Neuron (in vitro differentiated cells): ENCODE measurements around the gene UBA1.

Source experiments
- H2AFZ ChIP-seq: one replicate; pipeline ENCODE4 v1.6.1; 2013; ENCODE audit warnings: low read depth, mild to moderate bottlenecking, inconsistent platforms, low read length, moderate library complexity
- H3K27me3 ChIP-seq: one replicate; pipeline ENCODE4 v1.6.1; 2013; ENCODE audit warnings: low read length; ENCODE audit not compliant: insufficient read depth
- H3K36me3 ChIP-seq: one replicate; pipeline ENCODE4 v1.6.1; 2013; ENCODE audit warnings: low read length; ENCODE audit not compliant: insufficient read depth
- H3K4me1 ChIP-seq: one replicate; pipeline ENCODE4 v1.6.1; 2013; ENCODE audit warnings: low read length; ENCODE audit not compliant: insufficient read depth
- H3K4me3 ChIP-seq: 2 replicates; pipeline ENCODE4 v1.5.1; 2013; ENCODE audit warnings: mild to moderate bottlenecking, low read length, moderate library complexity
- H3K9me3 ChIP-seq: one replicate; pipeline ENCODE4 v1.6.1; 2013; ENCODE audit warnings: low read length

Gene UBA1

DNA sequence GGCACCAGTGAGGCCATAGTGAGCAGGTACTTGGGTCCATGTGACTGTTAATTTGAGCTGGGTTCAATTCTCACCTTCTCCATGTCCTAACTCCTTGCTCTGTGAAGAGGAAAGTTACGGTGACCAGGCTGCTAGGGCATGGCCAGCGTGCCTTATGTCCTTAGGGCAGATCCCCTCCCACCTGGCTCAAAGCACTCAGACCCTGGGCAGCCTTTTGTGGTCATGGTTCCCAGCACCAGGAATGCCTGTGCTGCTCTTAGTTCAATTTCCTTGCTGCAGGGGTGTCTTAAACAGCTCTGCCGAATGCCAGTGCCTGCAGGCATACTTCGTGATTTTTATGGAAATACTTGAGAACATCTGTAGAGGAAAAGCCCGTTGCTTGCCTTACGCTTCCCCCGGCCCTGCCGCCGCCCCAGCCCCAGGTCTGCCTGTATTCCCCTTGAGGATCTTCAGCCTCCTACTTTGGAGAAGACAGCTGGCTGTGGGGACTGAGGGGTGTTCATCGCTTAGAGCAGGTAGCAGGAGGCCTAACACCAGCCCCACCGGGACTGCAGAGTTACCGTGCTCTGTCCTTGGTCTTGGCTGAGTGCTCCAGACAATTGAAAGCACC is 21.8 kb downstream of the UBA1 start:
- Histone ChIP-seq H3K9me3 (peaks cover 6% of the 10 kb centered on the region), H3K4me1 (peaks cover 25% of the 10 kb centered on the region), H3K36me3 (peaks cover 60% of the 10 kb centered on the region), H3K27me3 (no peaks in the 10 kb centered on the region), H2AFZ (no peak overlapping the region), H3K4me3 (no peak overlapping the region)

DNA sequence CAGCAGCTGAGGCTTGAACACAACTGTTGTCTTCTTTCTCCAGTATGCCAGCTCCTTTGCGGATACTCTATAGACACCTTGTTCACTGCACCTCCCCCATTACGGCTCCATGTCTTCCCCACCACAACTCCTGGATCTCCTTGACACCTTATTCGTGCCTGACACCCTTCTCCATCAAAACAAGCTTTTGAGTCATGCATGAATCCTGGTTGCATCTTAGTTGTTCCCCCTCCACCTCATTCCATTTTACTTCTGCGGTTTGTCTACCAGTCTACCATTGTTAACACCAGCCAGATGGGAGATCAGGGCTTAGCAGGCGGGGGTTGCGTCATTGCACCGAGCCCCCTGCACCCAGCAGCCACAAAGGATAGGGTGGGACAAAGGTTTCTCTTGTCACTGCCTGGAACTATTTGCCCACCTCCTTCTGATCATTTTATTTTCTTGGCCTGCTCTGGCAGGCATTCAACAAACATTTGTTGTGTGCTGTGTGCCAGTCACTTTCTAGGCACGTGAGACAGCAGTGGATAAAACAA is 22.8 kb downstream of the UBA1 start:
- peaks cover 51% of the 10 kb centered on the region for H3K36me3 ChIP-seq

DNA sequence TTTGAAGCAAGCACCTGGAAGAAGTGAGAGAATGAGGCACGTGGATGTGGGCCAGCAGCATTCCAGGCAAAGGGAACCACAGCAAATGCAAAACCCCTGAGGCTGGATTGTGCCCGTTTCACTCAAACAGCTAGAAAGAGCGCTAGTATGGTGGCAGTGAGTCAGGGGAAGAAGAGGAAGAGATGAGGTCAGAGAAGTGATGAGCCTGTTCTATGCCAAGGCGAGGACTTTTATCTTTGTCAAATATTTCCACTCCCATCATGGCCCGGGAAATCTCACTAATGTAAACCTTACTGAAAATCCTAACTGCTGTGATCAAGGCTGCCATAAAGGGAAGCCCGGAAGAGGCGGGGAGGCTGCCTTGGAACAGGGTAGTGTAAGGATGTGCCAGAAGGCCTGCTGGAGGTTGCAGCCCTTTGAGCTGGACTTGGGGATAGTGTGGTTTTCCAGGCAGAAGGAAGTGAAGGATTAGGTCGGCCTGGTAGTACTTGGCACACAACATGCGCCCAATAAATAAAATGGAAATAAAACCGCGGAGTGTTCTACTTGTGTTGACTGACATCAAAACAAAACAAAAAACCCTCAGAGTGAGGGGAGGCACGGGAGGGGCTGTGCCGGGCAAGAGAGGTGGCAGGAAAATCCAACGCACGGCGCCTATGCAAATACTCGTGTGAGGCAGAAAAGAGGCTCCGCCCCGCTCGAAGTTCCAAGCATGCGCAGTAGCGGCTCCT is 23.7 kb downstream of the UBA1 start:
- no peak overlapping the region for H2AFZ ChIP-seq
- H3K4me3 ChIP-seq: peak overlapping the region; percentile 33
- H3K4me1 ChIP-seq: peaks cover 32% of the 10 kb centered on the region
- peaks cover 47% of the 10 kb centered on the region for H3K36me3 ChIP-seq
- H3K9me3 ChIP-seq: peaks cover 5% of the 10 kb centered on the region
- no peaks in the 10 kb centered on the region for H3K27me3 ChIP-seq

More for the DNA sequence above, 22.8 kb downstream of the UBA1 start:
- Histone ChIP-seq H2AFZ (no peak overlapping the region), H3K9me3 (peaks cover 6% of the 10 kb centered on the region), H3K4me1 (peaks cover 32% of the 10 kb centered on the region), H3K4me3 (no peak overlapping the region), H3K27me3 (no peaks in the 10 kb centered on the region)

DNA sequence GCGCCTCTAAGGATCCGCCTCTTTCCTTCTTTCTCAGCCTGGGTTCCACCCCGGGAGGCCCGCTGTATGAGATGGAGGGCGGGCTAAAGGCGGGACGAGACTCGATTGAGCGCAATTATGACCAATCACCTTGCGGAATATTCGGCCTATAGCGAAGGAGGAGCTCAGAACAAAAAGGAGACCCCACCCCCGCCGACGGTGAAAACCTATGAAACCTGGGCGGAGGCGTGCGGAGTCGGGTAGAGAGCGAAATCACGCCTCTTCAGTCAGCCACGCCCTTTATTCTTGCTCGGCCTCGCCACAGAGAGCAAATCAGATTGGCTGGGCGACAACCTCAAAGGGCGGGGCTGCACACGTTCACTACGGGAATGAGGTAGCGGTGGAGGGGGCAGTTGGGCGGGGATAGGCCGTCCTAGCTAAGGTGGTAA is 24.2 kb downstream of the UBA1 start:
- H3K9me3 ChIP-seq: no peaks in the 10 kb centered on the region
- peak overlapping the region; percentile 56 for H3K4me3 ChIP-seq
- H3K27me3 ChIP-seq: no peaks in the 10 kb centered on the region
- peaks cover 41% of the 10 kb centered on the region for H3K36me3 ChIP-seq
- peak overlapping the region; percentile 21 for H2AFZ ChIP-seq
- peaks cover 32% of the 10 kb centered on the region for H3K4me1 ChIP-seq

DNA sequence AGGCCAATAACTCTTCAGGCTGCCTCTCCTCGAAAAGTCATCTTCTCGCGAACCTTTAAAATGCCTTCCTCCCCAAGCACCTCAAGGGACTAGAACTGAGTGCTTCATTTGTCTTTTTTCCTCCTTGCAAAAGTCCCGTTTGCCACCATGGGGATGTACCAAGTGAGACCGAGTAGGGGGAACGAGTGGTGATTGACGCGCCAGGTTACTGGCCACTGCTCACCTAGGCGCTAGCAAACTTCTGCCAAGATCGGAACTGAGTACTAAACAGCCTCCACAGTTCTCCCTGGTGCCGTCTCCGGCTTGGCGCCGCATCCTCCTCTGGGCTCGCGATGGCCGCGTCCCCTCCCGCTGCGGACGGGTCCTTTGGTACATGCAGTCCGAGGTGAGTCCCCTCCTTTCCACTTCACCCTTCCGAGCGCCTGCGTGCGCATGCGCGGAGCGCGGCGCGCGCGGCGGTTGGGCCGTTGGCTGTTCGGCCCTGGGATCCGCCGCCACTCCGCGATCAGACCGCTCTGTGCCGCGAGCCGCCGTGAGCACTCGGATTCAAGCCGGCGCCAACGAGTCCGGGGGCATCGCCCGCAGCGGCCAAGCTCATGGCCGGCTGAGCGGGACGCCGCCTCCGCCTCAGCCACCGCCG is 24.8 kb downstream of the UBA1 start, which contains the start of gene CDK16:
TSS of gene CDK16 (plus strand) at position 402 of the 640 bp plus-strand sequence. CDS start 4,877 bp downstream, outside the sequence.
- Histone ChIP-seq H3K36me3 (peaks cover 41% of the 10 kb centered on the region), H3K27me3 (no peaks in the 10 kb centered on the region), H3K9me3 (no peaks in the 10 kb centered on the region), H3K4me3 (peak within 1 kb of the TSS; percentile 56), H3K4me1 (peaks cover 32% of the 10 kb centered on the region), H2AFZ (peak within 1 kb of the TSS; percentile 21)

DNA sequence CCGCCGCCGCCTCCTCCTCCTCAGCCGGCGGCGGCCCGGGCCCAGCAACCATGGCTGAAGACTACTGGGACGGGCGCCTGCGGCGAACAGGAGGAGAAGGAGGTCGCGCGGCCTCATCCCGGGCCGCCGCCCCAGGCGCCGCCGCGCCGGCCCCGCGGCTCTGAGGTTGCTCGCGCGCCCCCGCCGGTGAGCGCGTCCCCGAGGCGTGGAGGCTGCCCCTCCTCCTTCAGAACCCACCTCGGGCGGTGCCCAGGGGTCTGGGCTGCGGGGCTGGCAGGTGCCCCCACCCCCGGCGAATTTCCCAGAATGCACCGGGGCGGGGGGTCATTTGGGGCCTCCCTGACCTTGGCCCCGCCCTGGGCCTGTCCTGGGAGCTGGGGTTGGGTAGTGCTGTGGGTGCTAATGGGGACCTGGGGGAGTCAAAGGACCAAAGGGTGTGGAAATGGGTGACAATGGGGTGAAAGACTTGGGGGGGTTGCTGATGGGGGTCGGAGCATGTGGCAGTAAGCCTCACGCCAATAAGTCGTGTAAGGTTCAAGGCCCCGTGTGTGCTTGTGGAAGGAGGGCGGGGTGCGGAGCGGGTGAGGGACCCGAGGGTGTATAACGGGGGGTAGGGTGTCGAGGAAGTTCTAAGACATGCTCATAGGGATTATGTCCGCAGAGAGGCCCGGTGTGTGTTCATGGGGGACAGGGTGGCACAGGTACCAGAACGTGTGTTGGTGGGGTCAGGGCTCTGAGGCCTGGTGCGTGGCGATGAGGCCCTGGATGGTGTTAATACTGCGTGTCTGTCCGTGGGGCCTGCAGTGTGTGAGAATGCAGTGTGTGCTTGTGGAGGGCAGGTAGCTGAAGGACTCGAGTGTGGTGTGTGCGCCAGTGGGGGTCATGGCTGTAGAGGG is 25.5 kb downstream of the UBA1 start:
- Histone ChIP-seq H3K36me3 (peaks cover 43% of the 10 kb centered on the region), H2AFZ (peak overlapping the region; percentile 21), H3K4me1 (peaks cover 32% of the 10 kb centered on the region), H3K9me3 (no peaks in the 10 kb centered on the region), H3K4me3 (peak overlapping the region; percentile 56), H3K27me3 (no peaks in the 10 kb centered on the region)

DNA sequence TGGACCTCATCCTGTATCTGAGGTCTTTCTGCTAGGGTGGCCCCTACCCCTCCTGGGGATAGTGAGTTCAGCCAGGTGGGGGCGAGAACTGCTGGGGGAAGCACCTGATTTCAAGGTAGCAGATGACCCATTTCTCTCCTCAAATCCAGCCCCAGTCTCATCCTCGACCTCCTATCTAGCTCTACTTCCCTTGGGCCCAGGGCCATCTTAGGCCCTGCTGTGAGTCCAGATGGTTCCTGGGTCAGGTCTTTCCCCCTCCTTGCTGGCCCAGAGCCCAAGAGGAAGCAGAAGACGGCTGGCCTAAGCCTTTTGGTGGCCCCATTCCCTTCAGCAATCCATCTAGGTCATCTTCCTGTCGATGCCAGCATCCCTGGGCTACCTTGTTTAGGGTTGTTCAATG is 28.1 kb downstream of the UBA1 start:
- no peak overlapping the region for H3K4me3 ChIP-seq
- peaks cover 29% of the 10 kb centered on the region for H3K4me1 ChIP-seq
- H3K9me3 ChIP-seq: no peaks in the 10 kb centered on the region
- peaks cover 44% of the 10 kb centered on the region for H3K36me3 ChIP-seq
- H3K27me3 ChIP-seq: no peaks in the 10 kb centered on the region
- no peak overlapping the region for H2AFZ ChIP-seq

DNA sequence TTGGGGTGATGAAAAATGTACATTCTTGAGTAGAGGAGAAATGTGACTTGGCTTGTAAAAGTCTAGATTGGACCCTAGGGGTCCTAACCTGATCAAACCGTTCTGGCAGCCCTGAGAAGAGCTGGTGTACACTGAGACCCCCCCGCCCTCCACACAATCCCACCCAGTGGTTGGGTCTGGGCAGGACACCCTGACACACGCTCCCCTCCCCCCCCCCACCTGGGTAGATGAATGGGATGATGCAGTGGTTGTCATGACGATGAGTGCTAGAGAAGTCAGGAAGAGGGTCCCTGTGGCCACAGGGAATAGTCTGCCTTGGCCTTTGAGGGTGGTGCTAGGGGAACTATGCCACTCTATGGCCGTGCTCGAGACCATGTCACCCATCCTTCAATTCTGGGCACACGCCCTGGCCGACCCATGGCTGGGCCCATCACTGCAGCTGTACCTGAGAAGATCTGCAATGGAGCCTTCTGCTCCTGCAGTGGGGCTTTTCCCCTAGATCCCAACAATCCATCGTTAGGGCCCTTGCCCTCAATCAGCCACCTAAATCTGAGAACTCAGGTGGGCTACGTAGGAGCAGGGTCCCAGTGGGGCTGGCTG is 29.2 kb downstream of the UBA1 start:
- Histone ChIP-seq H3K36me3 (peaks cover 52% of the 10 kb centered on the region), H3K27me3 (no peaks in the 10 kb centered on the region), H3K4me3 (no peak overlapping the region), H2AFZ (no peak overlapping the region), H3K9me3 (no peaks in the 10 kb centered on the region), H3K4me1 (peaks cover 20% of the 10 kb centered on the region)

DNA sequence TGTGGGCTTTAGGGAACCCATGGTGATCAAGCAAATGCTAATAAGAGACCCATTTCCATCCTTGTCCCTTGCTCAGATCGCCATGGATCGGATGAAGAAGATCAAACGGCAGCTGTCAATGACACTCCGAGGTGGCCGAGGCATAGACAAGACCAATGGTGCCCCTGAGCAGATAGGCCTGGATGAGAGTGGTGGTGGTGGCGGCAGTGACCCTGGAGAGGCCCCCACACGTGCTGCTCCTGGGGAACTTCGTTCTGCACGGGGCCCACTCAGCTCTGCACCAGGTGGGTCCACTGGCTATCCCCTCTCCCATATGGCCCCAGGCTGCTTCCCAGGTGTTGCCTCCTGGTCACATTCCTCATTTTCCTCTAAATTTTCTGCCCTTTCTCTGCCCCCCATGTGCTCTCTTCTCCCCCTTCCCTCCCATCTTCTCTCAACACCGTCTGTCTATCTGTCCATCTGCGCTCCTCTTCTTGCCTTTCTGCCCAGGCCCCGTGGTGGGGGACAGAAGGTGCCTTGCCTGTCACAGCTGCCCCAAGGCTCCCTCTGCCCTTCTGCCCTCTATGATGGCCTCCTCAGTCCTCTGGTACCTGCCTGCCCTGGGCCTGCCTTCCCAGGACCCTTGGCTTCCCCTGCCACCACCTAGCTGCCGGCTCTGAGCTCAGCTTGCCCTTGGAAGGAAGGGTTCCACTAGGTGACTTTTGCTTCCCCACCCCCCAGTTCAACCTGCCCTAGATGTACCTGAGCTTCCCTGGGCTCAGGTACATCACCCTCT is 30.0 kb downstream of the UBA1 start:
- H3K36me3 ChIP-seq: peaks cover 58% of the 10 kb centered on the region
- H2AFZ ChIP-seq: no peak overlapping the region
- no peak overlapping the region for H3K4me3 ChIP-seq
- H3K4me1 ChIP-seq: peaks cover 20% of the 10 kb centered on the region
- H3K9me3 ChIP-seq: no peaks in the 10 kb centered on the region
- no peaks in the 10 kb centered on the region for H3K27me3 ChIP-seq

DNA sequence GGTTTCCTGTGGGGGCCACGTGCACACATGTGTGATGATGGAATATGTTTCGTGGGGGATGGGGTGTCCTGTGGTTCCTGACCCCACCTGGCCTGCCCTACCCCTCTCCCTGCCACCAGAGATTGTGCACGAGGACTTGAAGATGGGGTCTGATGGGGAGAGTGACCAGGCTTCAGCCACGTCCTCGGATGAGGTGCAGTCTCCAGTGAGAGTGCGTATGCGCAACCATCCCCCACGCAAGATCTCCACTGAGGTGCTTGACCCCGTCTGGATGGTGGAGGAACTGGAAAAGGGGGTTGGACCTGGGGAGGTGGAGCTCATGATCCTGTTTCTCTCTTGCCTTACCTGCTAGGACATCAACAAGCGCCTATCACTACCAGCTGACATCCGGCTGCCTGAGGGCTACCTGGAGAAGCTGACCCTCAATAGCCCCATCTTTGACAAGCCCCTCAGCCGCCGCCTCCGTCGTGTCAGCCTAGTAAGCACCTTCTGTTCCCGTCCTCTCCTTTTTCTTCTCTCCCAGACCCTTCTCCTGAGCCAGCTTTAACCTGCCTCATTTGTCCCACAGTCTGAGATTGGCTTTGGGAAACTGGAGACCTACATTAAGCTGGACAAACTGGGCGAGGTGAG is 30.8 kb downstream of the UBA1 start:
- no peak overlapping the region for H3K4me3 ChIP-seq
- H2AFZ ChIP-seq: no peak overlapping the region
- H3K27me3 ChIP-seq: no peaks in the 10 kb centered on the region
- H3K36me3 ChIP-seq: peaks cover 61% of the 10 kb centered on the region
- H3K9me3 ChIP-seq: no peaks in the 10 kb centered on the region
- peaks cover 17% of the 10 kb centered on the region for H3K4me1 ChIP-seq

DNA sequence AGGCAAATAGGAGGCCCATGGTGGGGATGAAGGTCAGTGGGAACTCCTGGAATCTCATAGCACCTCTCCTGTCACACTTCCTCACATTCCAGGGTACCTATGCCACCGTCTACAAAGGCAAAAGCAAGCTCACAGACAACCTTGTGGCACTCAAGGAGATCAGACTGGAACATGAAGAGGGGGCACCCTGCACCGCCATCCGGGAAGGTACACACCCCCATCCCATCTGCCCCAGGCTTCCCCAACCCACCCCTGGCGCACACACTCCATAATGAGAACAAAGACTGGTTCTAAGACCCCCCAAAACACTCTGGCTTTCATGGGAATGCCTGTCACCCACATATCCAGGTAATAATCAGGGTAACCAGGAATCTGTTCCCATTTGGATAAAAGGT is 31.3 kb downstream of the UBA1 start:
- H2AFZ ChIP-seq: no peak overlapping the region
- H3K9me3 ChIP-seq: no peaks in the 10 kb centered on the region
- H3K4me3 ChIP-seq: no peak overlapping the region
- peaks cover 12% of the 10 kb centered on the region for H3K4me1 ChIP-seq
- peaks cover 61% of the 10 kb centered on the region for H3K36me3 ChIP-seq
- H3K27me3 ChIP-seq: no peaks in the 10 kb centered on the region
